ENCODE data around the gene GIT1.

DNA sequence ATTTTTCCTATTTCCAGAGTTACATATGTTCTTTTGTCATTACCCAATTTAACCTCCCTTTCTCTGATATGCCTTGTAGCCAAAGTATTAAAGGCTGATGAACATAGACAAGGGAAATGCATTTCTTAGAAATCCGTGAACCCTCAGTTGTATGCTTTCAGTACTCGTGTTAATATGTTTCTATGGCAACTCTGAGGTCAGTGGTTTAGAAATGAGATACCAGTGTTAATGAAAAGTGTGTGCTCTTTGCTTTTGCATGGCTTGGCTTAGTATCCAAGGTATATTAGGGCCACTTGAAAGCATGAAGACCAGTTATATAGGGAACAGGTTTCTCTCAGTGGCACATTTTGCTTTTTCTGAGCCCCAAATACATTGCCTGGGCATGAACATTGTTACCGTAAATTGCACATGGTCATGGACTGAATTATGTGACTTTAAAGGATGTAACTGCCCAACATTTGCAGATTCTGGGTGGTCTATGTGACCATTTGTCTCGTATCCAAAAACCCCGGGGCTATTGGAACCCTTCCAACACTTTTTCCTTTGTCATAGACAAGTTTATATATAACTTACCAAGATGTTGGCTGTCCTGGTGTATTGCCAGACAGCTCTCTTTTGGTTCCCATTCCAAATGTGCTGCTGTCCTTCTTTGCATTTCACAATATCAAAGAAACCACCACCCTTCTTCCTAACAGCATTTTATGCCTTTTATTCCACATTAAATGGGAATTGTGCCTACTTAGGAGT, 40.1 kb downstream of the GIT1 start:
- TF ChIP-seq POLR2AphosphoS5 (IDR thresholded peaks at IDR 0.05; ENCODE audit: low read depth, low read length) (no peak), SIN3A (IDR thresholded peaks at IDR 0.05; ENCODE audit: borderline replicate concordance, insufficient read depth, low read length) (no peak), TAF1 (IDR thresholded peaks at IDR 0.05; ENCODE audit: borderline replicate concordance, insufficient read depth, low read length) (no peak)

All from PFSK-1 (cell line).